Activated naive CD8-positive, alpha-beta T cell treated with anti-CD3 and anti-CD28 coated beads, Interleukin-2, amount 50 U/mL, for 16 hours (primary cell): Measurements from ENCODE around the gene SLC6A6.

Source experiments
- DNase-seq: peaks from one replicate; pipeline ENCODE4 v3.0.0-alpha.2; 2020; ENCODE audit warnings: low read depth, low spot score

SLC6A6 gene

DNA sequence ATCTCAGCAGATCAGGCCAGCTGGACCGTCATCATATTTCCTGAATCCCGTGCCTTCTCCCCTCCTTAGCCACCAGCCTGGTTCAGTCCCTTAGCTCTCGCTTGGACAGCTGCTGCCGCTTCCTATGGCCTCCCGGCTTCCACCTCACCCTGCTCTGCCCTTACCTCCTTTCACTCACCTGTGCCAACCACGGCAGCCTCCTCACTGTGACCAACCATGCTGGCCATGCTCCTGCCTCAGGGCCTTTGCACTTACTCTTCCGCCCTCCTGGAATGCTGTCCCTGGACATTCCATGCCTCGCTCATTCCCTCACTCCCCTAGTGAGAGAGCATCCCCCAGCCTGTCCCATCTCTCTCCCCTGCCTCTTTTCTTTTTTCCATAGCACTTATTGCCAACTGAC, 118.6 kb downstream of the SLC6A6 start:
- no peak for DNase-seq

DNA sequence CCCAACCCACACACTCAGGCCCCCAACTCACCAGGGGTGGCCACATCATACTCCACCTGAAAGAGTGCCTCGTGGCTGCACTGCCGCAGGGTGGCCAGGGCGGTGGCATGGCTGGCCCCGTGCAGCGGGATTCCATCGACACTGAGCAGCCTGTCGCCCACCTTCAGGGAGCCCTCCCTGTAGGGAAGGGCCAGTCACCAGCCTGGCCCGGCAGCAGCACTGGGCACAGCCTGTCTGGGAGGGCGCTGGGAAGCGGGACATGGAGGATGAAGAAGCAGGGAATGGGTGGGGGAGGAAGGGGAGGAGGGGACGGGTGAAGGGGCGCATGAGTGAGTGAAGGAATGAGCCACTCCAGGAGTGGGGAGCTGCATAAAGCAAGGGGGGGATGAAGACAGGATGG, 119.2 kb downstream of the SLC6A6 start:
- DNase-seq = no peak

DNA sequence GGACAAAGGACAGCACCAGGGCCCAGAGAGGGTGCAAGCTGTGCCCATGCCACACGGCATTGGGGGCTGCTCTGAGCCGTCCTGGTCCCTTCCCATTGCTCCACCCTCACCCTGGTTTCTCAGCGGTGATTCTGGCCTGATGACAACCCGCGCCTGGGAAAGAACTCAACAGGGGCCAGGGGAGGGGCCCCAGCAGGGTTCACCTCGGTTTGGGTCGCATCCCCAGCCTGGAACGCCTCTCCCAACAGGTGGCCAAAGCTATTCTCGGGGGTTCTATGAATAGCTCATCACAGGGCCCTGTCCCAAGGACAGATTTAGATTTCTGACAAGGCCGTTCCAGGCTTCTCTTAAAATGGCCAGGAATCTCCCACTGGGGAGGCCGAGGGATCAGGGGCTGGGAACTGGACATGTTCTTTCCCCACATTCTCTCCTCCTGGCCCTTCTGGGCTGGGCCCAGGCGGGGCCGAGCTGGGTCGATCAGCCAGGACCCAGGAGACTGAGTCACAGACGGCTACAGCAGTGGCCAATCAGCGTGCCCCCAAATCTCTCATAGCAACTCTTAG, 119.8 kb downstream of the SLC6A6 start:
- DNase-seq = no peak

DNA sequence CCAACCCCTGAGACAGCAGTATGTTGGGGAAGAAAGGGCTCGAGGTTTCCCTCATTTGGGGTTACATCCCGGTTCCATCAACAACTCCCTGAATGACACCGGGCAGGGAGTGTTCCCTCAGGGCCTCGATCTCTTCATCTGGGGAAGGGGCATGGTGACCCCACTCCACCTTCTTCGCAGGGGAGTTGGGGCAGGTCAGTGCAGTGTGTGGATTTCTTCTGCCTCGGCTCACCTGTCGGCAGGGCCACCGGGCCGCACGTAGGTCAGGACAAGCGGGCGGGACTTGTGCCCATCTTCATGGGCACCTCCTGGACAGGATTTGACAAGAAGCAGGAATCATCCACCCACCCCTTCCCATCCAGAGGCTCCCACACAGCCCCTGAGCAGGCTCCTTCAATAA, 120.4 kb downstream of the SLC6A6 start:
- DNase-seq = no peak

DNA sequence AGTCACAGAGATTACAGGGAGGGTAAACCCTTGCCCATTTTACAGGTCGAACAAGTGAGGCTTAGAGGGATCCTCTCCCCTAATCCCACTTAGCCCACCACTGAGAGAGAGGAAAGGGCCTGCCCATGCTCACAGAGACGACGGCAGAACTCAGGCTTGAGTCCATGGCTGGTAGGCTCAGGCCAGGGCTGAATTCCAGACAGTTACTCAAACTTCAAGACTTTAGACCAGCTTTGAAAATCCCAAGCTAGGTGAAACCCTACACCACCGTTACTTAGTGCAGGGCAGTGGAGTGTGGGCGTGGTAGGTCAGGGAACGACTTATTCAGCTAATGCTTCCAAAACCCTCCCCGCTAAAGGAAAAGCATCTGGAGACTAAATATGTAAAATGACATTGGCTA, 121.4 kb downstream of the SLC6A6 start:
- DNase-seq = no peak

DNA sequence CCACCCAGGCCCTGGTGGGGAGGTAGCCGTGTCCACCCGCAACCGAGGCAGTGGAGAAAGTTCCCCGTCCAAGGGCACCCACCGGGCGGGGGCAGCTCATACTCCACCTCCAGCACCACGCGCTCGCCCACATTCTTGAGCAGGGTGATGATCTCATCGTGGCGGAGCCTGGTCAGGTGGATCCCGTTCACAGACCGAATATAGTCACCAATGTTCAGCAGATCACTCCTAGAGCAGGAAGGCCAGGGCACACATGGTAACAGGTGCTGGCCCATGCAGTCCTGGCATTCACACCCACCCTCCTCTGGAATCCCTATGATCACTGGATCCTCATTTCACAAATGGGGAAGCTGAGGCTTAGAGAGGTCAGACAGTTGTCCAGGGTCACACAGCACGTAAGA, 121.9 kb downstream of the SLC6A6 start:
- no peak for DNase-seq

DNA sequence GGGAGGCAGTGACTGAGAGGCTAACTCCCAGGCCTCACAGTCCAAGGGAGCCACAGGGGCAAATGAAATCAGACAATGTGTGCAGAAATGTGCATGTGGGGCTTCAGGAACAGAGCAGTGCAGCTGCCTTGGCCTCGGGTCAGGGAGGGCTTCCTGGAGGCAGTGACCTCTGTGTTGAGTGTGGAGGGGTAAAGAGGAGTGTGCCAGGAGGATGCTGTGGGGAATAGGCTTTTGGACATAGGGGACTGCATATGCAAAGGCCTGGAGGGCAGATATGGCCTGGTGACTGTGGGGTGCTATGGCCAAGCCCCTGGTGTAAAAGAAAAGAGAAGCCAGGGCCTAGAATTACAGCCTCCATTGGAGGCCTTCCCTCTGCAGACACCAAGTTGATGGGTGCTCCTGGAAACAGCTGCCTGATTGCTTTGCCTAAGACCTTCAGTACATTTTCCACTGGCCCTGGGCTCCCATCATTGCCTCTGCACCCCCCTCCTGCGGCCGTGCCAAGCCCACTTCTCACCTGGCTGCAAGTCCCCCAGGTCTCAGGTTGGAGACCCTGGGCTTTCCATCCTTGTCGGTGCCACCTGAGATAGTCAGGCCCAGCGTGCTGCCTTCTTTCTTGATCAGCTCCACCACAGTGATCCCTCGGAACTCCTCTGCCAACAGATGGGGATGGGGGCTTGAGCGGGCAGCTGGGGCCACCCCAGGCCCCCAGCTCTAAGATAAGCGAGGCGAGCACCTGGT, 122.7 kb downstream of the SLC6A6 start:
- DNase-seq = no peak

DNA sequence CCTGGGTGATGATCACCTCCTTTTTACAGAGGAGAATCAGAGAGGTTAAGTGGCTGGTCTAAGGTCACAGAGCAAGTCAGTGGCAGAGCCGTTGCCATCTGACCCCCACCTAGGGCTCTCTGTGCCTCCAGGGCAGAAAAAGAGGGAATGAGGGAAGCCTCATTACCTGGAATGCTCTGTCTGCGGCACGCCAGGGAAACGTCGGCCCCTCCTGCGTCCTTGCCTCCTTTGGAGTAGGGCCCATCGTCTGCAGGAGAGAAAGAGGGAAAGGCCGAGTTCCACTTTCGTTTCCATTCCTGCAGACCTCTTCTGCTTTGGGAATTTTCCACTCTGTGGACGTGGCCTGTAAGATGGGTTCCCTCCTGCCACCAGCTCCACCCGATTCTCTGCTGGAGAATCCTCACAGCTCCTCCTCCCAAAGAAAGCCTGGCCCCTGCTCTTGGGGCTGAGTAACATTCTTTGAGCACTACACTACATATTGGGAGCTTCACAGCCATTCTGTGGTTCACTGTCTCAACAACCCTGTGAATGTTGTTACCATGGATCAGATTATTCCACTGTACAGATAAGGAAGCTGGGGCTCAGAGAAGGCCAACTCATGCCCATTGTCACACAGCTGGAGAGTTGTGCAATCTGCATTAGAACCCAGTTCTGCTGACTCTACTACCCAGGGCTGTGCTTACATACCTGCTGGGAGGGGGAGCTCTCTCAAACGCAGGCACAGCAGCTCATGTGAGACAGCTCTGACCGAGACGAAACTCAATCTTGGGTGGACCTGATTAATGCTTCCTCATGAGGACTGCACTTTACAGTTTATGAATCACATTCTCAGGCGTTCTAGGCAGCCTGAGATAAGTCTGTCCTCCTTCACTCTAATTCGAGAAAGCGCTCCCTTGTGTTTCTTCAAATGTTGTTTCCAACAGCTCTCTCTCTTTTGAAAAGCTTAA, 123.6 kb downstream of the SLC6A6 start:
- DNase-seq = no peak

DNA sequence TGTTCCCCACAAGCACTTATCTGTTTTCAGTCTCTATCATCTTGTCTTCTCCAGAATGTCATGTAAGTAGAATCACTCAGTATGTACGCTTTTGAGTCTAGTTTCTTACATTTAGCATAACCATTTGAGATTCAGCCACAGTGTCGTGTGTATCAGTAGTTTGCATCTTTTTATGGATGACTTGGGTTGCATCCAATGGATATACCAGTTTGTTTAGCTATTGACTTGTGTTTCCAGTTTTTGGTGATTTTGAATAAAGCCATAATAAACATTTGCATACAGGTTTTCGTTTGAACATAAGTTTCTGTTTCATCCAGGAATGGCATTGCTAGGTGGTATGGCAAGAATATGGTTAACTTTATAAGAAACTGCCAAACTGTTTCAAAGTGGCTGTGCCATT, 125.7 kb downstream of the SLC6A6 start:
- DNase-seq = no peak

DNA sequence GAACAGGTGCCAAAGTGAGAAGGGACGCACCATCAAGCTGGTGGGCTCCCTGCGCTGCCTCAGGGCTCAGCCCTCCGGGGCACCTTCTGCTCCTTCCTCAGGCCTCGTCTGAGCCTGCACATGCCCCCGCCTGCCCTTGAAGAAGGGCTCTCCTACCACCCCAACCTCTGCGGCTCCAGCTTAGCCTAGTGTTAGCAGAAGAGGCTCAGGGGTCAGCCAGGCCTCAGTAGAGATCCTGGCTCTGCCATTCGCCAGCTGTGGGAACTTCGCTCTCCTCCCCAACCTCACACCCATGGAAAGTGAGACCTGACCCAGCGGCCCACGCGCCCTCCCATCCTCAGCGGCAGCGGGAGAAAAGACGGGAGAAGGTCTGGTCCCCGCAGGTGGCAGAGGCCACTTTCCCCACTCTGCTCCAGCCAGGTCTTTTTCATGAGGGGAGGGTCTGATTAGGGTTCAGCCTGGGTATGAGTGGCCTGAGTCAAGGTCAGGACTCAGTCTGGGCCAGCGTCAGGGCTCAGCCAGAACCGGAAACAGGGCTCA, 129.5 kb downstream of the SLC6A6 start:
- no peak for DNase-seq

DNA sequence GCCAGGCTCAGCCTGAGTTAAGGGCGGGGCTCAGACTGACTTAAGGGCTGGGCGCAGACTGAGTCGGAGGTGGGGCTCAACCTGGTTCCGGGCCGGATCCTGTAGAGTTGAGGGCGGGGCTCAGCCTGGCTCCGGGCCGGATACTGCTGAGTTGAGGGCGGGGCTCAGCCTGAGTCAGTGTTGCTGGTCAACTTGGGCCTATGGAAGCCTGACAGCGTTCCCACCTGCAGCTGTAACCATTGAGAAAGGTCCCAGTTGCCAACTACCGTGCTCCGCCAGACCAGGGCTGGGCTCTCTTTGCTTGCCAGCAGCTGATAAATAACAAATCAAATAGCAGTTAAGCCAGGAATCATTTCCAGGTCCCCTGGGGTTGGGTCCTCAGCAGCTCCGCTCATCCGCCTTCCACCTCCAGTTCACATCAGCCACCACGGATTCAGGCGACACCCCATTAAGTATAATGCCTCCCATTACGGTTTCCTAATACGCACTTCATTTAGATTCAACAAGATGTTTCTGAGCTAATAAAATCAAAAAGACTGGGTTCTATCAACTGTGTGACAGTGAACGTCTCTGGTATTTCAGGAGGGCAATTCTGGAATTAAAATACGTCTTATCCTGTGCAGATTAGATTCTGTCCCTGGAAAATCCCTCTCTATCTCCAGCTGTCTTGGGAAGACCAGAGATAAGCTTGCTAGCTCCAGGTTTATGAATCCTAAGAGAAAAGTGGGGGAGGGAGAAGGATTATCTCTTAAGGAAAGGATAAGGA, 130.5 kb downstream of the SLC6A6 start:
- no peak for DNase-seq

DNA sequence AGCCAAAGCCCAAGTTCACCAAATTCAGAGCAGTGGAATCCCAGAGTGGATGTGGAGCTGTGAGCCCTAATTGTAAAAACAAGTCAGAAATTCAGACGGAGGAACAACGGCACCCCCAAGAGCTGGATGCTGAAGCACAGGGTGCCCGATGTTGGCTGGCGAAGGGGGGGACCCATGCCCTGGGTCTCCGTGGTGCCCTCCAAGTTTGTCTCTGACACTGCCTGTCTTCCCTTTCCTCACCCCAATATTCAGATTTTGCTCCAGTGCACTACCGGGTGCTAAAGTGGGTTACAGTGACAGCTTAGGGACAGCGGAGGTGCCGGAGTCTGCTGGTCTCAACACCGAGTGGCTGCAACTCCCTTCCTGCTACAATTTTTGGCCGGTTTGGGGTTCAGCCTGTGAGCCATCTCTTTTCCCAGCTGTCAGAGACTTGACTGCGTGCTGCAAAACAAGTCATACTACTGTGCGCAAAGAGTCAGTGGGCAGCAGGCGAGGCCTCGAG, 131.1 kb downstream of the SLC6A6 start:
- no peak for DNase-seq

DNA sequence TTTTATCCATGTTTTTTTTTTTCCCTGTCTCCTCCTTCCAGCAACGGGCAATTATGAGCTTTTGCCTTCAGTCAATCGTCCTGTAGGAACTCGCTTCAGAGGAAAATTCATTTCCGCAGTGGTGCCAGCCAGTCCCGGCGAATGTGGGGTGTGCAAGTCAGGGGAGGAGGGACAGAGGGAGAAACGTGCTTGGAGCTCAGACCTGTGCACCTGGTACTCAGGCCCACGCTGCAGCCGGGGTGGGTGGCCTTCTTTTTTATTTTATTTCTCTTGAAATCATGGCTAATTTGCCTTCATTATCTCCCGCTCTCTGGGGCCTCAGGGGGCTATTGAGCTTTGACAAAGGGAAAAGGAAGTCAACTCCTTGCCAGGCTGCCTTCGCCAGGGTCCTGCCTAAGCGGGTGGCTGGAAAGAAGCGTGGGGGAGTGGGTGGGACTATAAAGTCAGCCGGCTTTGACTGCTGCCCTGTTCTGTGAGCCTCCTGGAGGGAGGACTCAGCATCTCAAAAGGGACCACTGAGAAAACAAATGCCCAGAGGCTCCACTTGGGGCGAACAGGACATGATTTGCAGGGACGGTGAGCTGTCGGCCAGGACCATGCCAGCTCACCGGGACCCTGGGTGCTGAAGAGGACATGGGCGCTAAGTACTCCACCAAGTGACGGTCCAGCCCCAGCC, 132.2 kb downstream of the SLC6A6 start:
- DNase-seq = no peak

DNA sequence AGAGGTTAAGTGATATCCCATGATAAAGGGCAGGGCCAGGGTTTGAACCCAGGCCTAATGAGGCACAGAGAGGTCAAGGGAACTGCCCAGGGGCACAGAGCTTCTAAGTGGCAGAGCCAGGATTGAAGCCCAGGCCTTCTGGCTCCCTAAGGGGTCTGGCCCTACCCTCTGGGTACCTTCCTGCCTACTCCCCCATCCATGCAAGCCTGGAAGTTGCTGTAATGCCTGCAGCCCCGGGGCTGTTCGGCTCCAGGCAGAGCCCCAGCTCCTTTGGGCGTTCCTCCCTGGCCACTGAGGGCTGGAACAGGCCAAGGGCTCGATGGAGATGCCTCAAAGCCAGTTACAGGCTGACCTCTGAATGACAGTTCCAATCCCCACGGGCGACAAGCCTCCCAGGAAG, 133.2 kb downstream of the SLC6A6 start:
- no peak for DNase-seq

DNA sequence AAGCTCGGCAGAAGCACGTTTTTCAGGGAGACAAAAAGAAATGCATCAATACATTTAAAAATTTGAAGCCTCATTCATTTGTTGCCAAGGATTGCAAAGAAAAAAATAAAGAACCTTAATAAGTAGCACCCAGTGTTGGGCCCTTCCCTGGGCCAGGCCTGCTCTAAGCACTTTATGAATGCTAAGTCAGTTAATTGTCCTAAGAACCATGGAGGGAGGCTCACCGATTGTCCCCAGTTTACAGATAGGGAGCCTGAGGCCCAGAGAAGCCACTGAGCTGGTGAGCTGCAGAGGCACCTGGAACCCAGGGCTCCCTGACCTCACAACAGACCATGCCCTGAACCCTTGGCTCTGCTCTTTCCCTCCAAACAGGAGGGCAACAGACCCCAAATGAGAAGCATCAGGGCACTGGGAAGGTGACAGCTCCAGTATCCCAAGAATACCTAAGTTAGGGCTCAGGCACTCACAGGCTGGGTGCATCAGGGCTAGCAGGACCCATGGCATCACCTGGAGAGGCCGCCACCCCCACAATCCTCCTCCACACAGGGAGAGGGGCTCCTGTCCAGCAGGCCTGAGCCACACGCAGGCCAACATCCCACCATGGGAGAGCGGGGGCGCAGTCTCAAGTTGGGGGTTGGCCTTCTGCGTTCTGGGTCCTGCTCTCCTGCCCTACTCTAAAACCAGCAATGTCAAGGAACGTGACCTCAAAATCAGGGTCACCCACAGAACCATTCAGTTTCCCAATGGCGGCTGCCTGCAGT, 133.8 kb downstream of the SLC6A6 start:
- DNase-seq = no peak

DNA sequence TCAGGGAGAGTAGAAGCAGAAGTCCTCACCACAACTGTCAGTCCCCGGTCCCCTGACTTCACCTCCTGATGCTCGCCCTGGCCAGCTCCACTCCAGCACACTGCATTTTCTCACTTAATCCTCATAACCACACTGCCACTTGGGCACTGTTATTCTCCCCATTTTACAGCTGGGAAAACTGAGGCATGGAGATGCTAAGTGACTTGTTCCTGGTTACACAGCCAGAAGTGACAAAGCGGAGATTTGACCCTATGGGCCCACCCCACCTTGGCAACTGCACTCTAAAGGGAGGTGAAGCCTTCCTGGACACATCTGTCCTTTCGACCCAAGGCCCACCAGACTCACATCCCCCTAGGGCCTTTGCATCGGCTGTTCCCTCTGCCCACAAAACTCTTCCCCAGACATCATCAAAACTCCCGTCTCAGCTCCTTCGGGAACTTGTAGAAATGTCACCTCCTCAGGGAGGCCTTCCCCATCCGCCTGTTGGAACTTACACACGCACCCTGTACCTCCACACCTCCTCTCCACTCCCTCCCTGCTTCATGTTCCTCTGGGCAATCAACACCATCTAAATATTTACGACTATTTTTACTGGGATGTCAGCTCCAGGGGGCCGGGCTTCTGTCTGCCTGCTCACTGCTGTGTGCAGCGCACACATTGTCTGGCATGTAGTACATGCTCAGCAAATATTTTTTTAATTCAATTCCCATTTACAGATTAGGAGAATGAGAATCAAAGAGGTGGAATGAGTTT, 134.6 kb downstream of the SLC6A6 start:
- DNase-seq = no peak

DNA sequence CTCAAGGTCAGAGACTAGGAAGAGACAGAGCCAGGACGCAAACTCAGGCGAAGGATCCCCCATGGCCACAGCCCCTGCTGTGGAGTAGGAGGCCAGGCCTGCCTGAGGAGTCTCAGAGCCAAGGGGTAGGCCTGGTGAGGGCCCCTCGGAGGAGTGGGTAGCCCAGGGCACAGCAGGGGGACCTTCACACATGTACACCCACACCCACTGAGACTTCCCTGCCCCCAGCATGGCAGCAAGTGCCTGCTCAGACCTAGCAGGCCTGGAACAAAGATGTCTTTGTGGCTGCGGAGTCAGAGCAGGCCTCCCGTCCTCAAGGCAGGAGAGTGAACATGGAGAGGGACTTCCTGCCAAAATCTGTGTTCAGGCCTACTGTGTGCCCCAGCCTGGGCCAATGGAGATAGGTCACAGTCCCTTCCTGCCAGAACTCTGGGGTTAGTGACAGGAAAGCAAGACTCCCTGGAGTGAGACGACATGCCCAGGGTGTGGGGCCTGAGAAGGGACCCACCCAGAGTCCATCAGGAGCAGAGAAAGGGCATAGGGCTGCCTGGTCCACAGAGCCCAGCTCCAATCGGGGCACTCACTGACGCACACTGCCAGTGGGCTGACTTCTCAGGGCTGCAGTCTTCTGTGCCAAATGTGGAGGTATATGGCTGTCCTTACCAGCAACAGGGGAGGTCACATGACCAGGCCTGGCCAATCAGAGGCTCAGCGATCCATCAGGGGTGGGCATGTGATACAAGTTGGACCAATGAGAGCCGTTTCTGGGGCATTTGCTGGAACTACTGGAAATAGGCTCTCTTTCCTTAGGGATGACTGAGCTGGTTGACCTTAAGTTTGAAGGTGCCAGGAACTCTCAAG, 135.4 kb downstream of the SLC6A6 start:
- no peak for DNase-seq

DNA sequence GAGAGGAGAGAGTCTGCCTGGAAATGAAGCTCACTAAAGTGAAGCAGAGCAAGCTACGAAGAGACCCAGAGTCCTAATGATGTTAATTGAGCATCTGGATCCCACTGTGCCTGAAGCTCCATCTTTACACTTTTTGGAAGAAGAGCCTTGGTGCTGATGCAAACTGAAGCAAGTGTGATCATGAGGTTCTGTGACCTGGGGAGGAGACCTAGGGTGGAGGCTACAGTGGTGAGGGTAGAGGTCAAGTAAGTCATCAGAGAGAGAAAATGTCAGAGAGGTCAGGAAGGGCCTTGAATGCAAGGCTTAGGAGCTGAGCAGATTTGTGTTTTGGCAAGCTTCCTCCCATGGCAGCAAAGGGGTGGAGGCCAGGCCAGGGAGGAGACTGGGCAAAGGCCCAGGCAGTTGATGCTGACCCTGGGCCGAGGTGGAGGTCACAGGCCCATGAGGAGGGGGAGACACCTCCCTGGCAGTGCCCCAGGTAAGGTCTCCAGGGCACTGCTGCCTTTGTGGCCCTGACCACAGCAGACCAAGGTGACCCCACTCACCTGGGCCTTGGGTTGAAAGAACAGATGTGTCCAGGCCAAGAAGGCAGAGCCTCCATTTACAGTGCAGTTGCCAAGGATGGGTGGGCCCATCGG, 136.2 kb downstream of the SLC6A6 start:
- no peak for DNase-seq
